ENCODE data around the gene PIRT.

The PIRT gene

DNA sequence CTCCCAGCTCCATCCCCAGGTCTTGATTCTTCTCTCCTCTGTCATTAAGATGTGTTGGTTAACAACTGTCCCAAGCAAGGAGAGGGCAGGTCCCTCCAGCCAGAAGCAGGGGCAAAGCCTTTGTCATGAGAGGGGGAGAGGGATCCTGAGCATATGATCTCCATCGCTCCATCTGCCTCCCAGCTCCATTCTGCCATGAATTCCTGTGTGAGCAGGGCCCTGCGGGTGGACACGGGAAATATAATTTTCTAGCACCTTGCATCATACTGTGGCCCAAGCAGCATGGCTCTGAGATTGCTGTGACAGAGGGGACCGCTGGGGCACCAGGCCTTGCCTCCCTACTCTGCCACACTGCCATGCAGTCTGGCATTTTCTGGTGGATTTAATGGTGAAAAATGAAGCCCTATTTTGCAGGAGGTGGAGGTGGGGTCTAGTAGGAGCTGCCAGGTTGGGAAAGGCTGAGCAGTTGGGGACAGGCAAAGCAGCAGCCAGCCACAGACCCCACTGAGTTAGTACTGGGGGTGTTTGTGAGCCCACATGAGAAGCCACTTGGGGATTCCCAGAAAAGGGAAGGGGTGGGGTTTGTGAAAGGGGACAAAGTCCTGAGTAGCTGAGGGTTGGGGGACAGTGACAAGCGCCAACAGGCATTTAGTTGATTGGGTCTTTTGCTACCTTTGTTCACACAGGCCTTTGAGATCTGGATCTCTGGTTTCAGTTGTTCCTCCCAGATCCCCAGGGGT, 50.4 kb downstream of the PIRT start:
- DNase-seq (ENCODE audit: low spot score), result no peak

DNA sequence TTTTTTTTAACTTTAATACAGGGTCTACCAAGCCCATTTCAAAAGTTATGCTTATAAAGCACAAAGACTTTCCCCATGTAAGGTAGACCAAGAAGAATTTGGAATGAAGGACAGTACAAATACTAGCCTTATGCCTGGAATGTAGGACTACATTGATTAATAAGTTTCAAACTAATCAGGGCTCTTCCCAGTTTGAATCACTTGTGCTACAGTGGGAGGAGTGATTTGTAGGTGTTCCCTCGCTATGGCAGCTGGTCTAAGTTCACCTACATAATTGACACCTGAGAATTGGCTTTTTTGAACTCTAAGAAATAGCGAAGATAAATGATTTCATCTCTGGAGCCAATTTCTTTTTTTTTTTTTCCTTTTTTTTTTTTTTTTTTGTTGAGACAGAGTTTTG, 52.6 kb downstream of the PIRT start:
- no peak for DNase-seq (ENCODE audit: low spot score)

DNA sequence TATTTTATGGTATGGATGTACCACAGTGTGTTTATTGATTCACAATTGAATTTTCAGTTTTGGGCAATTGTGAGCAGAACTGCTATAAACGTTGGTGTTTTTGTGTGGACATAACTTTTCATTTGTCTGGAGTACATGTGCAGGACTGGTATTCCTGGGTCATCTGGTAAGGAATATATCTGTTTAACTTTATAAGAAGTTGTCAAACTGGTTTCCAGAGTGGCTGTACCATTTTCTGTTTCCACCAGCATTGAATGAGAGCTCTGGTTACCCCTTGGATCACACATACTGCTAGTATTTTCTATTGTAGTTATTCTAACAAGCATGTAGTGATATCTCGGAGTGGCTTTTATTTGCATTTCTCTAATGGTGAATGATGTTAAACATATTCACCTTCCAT, 58.3 kb downstream of the PIRT start:
- DNase-seq (ENCODE audit: low spot score), result no peak

DNA sequence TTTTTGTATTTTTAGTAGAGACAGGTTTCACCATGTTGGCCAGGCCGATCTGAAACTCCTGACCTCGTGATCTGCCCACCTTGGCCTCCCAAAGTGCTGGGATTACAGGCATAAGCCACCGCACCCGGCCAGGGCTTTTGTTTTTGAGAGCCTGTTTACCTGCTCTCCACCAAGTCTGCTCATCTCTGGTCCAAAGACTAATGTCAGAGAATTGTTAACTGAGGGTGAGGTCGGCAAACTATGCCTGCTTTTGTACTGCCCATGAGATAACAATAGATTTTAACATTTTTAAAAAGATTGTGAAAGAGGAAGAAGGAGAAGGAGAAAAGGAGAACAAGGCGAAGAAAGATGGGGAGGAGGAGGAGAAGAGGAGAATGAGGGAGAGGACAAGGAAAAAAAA, 60.0 kb downstream of the PIRT start:
- no peak for DNase-seq (ENCODE audit: low spot score)

DNA sequence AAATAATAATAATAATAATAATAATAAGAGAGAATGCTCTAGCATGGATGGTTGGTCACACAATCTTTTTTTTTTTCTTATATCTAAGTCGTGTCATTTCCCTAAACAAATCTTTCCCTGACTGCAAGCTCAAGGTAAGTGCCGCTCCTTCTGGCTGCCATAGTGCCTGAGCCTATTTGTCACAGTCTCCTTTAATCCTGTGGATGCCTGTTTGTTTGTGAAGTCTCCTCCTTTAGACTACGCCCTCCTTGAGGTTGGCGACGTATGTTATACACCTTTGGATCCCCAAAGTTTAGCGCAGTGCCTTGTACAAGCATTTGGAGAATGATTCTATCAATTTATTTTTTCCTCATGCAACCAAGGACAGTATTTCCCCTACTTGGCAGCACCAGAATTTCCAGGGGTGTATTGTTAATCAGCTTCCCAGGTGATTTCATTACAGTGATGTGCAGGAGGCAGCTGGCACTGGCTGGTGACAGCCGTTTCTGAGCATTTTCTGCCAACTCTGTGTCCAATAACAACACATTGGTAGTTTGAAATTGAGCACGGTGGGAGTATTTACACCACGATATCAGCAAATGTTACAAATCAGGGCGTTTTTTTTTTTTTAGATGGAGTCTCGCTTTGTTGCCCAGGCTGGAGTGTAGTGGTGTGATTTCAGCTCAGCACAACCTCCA, 60.6 kb downstream of the PIRT start:
- DNase-seq (ENCODE audit: low spot score), result no peak

DNA sequence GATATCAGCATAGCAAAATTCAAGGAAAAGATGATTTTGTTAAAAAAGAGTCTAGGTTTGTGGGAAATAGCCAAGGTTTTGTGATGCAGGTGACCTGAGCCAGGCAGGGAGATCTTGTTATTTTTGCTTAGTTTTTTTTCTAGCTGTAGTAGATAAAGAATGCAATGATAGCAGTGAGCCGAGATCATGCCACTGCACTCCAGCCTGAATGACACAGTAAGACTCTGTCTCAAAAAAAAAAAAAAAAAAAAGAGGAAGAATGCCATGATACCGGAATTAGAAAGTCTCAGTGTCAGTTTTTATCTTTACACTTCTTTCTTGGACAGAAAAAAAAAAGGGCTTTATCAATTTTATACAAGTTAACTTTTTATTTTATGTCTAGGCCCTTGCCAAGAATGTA, 61.5 kb downstream of the PIRT start:
- DNase-seq (ENCODE audit: low spot score), result no peak

DNA sequence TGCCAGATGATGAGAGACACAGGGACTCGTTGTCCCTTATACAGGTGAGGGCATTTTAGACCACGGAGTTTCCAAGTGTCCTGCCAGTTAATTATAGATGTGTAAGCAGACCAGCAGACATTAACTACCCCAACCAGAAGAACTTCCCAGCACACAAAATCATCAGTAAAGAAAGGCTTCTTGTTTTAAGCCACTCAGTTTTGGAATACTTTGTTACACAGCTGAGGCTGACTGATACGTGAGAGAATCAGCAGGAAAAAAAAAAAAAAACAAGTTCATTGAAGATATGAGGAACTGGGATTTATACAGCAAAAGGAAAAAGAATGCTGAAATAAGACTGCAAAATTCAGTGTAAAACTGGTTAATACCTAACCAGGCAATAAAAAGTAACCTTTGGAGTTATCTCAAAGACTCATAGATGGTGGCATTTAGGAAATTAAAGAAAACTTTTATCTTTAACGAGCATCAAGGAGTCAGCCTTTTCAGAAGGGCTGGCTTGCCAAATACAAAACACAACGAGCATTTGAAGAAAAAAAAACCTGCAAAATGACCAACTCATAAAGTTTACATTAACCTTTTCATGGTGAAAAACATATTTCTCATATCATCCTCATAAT, 62.0 kb downstream of the PIRT start:
- no peak for DNase-seq (ENCODE audit: low spot score)

DNA sequence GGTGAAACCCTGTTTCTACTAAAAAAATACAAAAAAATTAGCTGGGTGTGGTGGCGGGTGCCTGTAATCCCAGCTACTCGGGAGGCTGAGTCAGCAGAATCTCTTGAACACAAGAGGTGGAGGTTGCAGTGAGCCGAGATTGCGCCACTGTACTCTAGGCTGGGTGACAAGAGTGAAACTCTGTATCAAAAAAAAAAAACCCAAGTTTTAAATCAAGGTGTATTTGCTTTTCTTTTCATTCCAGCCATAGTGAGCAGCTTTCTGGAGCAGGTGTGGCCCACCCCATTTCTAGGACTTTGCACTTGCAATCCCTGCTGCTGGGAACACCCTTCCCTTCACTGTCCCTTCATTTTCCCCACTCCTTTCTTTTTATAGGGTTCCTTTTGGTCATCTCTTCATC, 62.8 kb downstream of the PIRT start:
- DNase-seq (ENCODE audit: low spot score), result no peak

DNA sequence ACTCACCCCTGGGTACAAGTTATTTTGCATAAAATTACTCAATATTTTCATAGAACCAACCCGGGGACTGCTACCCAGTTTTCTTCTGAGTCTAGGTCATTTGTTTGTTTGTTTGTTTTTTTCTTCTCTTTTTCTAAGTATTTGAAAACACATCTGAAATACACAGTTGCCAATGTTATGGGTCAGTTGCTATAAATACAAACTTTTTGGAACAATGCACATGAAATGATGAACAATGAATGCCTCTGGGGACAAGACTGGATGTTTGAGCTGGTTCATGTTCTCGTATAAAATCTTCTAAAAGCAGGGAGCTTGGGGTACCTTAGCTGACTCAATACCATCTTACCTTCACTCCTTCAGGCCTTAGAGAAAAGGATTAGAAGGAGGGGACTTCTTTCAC, 64.5 kb downstream of the PIRT start:
- DNase-seq (ENCODE audit: low spot score), result no peak

Measured in pons (tissue), 1 donor.